Measurements from ENCODE around the gene RBM24.

The RBM24 gene

DNA sequence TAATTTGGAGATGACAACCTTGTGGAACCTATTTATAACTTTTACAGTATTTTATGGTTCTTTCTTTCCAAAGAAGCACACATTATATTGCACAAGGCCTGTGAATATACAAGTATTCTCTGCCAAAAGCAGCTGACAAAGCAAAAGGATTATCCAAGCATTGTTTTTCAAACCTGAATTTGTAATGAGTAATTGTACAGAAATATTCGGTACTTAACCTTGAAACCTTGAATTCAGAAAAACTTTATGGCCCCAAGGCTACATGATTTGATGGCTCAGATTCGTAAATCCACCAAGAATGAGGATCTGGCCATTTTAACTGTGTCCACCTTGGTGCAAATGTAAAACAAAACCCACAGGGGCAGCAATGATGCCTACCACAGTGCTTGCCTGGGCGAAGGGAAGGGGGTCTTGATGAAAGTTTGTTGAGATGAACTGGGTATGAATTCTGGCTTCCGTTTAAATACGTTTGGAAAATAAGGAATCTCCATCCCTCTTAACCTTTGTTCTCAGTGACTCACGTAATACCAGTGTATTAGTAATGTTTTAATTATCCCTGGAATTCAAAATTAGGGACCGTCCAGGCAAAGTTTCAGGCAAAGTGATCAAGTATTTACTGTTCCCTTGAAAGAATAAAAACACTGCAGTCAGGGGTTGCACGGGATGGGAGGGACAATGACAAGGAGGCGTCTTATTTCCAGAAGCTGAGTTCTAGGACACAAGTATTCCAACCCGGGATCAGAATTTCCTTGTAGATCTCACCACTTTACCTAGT is 2.7 kb upstream of the RBM24 start:
- peaks cover 66% of the 10 kb centered on the region for H3K27me3 Mint-ChIP-seq (ENCODE audit: low read depth)
- no peak overlapping the region for H3K27ac Mint-ChIP-seq
- H3K4me1 Mint-ChIP-seq (ENCODE audit: low read depth), result peaks cover 4% of the 10 kb centered on the region
- peaks cover 2% of the 10 kb centered on the region for H3K36me3 Mint-ChIP-seq (ENCODE audit: low read depth)
- H3K9me3 Mint-ChIP-seq, result no peaks in the 10 kb centered on the region
- no peak overlapping the region for H3K4me3 Mint-ChIP-seq

DNA sequence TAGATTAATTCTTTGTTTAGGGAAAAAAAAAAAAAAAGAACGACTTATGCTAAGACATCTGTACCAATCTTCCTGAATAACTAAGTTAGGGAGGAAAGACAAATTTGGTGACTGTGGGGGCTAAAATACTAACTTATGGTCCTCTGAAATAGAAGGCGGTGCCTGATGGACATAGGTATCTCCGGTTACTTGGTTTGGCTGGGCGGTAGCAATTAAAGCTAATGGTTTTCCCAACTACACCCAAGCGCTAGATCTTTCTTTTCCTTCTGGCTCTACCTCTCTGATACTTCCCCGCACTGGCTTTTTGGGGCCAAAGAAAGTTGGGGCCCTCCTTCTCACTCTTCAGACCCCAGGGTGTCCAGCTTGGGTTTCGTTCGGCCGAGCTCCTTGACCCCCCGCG is 1.0 kb upstream of the RBM24 start:
- Mint-ChIP-seq H3K9me3 (no peaks in the 10 kb centered on the region), H3K27me3 (ENCODE audit: low read depth) (peaks cover 75% of the 10 kb centered on the region), H3K36me3 (ENCODE audit: low read depth) (peaks cover 2% of the 10 kb centered on the region), H3K4me3 (no peak overlapping the region), H3K4me1 (ENCODE audit: low read depth) (peaks cover 4% of the 10 kb centered on the region), H3K27ac (no peak overlapping the region)

DNA sequence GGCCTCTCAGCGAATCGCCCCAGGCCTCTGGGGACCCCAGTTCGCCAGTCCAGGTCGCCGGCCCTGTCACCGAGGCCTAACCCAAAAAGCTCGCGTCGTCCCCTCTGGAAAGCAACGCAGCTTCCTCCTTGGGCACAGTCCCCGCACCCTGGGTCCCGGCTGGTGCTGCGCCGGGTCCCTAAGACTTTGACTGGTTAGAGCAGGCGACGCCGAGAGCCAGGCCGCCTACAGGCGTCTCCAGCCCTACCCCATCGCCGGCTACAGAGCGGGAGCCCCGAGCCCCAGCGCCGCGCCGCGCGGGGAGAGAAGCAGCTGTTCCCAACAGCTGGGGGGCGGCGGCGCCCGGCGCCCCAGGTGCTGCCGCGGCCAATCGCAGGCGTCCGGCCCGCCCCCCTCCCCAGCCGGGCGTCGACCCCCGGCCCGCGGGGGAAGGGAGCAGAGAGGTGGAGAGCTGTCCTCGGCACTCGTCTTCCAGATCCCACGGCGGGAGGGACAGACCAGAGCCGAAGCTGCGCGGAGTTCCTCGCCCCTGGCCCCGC is 540 bp upstream of the RBM24 start:
- peaks cover 2% of the 10 kb centered on the region for H3K36me3 Mint-ChIP-seq (ENCODE audit: low read depth)
- no peaks in the 10 kb centered on the region for H3K9me3 Mint-ChIP-seq
- H3K27ac Mint-ChIP-seq, result no peak overlapping the region
- peaks cover 80% of the 10 kb centered on the region for H3K27me3 Mint-ChIP-seq (ENCODE audit: low read depth)
- peaks cover 4% of the 10 kb centered on the region for H3K4me1 Mint-ChIP-seq (ENCODE audit: low read depth)
- no peak overlapping the region for H3K4me3 Mint-ChIP-seq

DNA sequence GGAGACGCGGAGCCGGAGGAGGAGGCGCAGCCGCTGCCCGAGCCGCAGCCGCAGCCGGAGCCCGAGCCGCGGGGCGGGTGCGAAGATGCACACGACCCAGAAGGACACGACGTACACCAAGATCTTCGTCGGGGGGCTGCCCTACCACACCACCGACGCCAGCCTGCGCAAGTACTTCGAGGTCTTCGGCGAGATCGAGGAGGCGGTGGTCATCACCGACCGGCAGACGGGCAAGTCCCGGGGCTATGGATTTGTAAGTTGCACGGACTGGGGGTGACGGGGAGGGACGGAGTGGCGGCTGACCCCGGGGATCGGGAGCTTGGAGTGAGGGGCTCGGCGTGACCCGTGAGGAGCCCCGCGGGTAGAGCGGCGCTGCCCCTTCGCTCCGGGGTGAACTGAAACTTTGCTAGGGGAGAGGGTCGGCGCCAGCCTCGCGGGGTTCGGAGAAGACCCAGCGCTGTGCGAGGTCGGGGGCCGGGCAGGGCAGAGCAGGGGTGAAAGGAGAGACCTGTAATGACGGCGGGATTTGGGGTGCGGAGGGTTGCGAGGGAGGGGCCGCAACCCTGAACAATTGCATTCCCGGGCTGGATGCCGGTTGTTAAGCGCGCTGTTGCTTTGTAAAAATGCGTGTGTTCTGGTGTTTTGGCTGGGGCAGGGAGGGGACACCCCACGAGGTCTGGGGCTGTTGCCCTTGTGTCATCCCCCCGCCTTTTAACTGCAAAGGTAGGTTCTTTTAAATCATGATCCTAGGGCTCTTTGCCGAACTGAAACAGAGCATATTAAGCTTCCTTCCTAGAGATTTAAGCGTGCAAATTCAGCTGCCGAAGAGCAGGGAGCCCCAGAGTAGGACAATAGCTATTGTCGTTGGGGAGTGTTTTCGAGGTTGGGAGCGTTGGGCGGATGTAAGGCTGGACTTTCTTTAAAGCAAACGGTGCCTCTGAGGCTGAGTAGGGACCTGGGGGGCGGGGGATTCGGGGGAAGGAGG is 628 bp downstream of the RBM24 start:
- Mint-ChIP-seq H3K9me3 (no peaks in the 10 kb centered on the region), H3K27me3 (ENCODE audit: low read depth) (peaks cover 76% of the 10 kb centered on the region), H3K27ac (no peak overlapping the region), H3K4me1 (ENCODE audit: low read depth) (peaks cover 4% of the 10 kb centered on the region), H3K36me3 (ENCODE audit: low read depth) (peaks cover 2% of the 10 kb centered on the region), H3K4me3 (peak overlapping the region; percentile 57)

DNA sequence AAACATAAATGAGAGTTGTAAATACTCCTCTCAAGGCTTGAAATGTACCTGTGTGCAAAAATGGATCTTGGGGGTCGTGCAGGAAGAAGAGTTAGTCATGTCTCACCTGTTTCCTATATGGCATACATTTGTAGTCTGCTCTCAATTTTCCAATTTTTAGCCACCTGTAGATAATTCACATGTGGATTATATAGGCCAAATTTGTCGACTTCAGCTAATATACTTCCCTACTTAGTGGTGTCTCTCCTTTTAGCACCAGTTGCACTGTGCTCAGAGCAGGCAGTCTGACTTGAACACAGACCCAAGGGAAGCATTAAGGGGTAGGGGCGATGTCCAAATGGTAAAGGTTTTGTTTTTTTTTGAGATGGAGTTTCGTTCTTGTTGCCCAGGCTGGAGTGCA is 1.9 kb downstream of the RBM24 start:
- no peak overlapping the region for H3K4me3 Mint-ChIP-seq
- H3K4me1 Mint-ChIP-seq (ENCODE audit: low read depth), result peaks cover 4% of the 10 kb centered on the region
- H3K36me3 Mint-ChIP-seq (ENCODE audit: low read depth), result peaks cover 2% of the 10 kb centered on the region
- H3K27ac Mint-ChIP-seq, result no peak overlapping the region
- no peaks in the 10 kb centered on the region for H3K9me3 Mint-ChIP-seq
- H3K27me3 Mint-ChIP-seq (ENCODE audit: low read depth), result peaks cover 64% of the 10 kb centered on the region

DNA sequence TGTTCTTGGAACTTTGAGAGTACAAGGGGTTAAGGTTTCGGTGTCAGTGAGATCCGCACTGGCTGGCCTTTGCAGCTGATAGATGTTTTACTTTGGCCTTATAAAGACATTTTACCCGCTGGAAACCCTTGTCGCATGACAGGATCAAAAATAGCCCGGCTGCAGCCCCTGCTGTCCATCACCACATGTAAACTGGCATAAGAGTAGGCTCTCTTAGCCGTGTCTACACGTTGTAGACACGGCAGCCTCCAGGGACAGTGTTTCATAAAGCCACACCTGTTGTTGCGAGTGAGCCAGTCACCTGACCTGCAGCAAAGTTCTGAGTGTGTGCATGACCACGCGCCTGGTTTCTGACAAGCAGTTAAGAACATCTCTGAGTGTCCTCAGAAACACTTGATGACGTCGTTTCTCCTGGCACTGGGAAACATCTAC is 8.5 kb downstream of the RBM24 start:
- H3K9me3 Mint-ChIP-seq, result no peaks in the 10 kb centered on the region
- H3K27me3 Mint-ChIP-seq (ENCODE audit: low read depth), result peaks cover 8% of the 10 kb centered on the region
- H3K4me3 Mint-ChIP-seq, result no peak overlapping the region
- H3K27ac Mint-ChIP-seq, result no peak overlapping the region
- no peaks in the 10 kb centered on the region for H3K36me3 Mint-ChIP-seq (ENCODE audit: low read depth)
- H3K4me1 Mint-ChIP-seq (ENCODE audit: low read depth), result no peaks in the 10 kb centered on the region

DNA sequence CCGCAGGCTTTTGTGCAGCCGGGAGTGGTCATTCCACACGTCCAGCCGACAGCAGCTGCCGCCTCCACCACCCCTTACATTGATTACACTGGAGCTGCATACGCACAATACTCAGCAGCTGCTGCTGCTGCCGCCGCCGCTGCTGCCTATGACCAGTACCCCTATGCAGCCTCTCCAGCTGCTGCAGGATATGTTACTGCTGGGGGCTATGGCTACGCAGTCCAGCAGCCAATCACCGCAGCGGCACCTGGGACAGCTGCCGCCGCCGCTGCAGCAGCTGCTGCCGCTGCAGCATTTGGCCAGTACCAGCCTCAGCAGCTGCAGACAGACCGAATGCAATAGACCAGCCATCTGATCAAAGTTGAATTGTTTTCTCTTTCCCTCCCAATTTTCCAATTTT is 10.6 kb downstream of the RBM24 start:
- no peaks in the 10 kb centered on the region for H3K36me3 Mint-ChIP-seq (ENCODE audit: low read depth)
- H3K4me1 Mint-ChIP-seq (ENCODE audit: low read depth), result no peaks in the 10 kb centered on the region
- no peaks in the 10 kb centered on the region for H3K9me3 Mint-ChIP-seq
- H3K27me3 Mint-ChIP-seq (ENCODE audit: low read depth), result no peaks in the 10 kb centered on the region
- no peak overlapping the region for H3K4me3 Mint-ChIP-seq
- no peak overlapping the region for H3K27ac Mint-ChIP-seq

DNA sequence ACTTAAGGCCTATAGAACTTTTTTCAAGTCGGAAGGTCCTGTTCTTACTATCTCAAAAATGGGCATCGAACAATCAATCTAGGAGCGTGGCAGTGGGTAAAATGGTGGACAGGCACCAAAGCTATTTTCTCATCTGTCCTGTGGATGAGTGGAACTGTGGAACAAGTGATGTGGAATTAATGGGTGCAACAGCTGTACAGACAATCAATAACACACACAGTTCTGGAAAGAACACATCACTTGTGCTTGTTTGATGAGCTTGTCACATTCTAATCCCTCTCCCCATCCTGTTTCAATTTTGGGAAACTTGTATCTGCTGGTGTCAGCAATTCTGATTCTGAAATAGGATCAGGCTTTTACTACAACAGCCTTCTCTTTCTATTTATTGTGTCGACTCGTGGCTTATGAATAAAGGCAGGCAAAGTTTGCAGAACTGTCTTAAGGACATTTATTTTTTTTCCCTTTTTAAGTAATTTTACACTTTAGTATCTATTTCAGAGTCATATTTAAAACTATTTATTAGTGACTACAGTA is 11.5 kb downstream of the RBM24 start:
- no peaks in the 10 kb centered on the region for H3K9me3 Mint-ChIP-seq

DNA sequence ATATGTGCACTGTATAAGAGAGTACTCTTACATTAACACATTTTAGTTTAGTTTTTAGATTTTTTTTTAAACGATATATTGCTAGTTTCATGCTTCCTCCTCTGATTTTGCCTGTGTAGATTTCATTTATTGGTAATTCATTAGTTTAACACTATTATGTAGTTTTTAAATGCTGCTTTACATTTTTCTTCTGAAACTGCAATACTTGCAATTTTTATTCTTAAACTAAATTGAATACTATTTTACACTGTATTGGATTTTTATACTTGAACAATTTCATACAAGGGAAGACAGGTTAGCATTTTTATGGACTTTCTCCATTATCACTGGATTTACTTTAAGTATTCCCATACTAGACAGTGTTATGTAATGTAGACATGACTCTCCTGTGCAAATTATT is 12.2 kb downstream of the RBM24 start:
- no peaks in the 10 kb centered on the region for H3K9me3 Mint-ChIP-seq
- H3K4me1 Mint-ChIP-seq (ENCODE audit: low read depth), result no peaks in the 10 kb centered on the region
- H3K27ac Mint-ChIP-seq, result no peak overlapping the region
- no peaks in the 10 kb centered on the region for H3K27me3 Mint-ChIP-seq (ENCODE audit: low read depth)
- H3K4me3 Mint-ChIP-seq, result no peak overlapping the region
- H3K36me3 Mint-ChIP-seq (ENCODE audit: low read depth), result no peaks in the 10 kb centered on the region

More for the DNA sequence above, 11.5 kb downstream of the RBM24 start:
- Mint-ChIP-seq H3K27me3 (ENCODE audit: low read depth) (no peaks in the 10 kb centered on the region), H3K4me1 (ENCODE audit: low read depth) (no peaks in the 10 kb centered on the region), H3K27ac (no peak overlapping the region), H3K4me3 (no peak overlapping the region), H3K36me3 (ENCODE audit: low read depth) (no peaks in the 10 kb centered on the region)

DNA sequence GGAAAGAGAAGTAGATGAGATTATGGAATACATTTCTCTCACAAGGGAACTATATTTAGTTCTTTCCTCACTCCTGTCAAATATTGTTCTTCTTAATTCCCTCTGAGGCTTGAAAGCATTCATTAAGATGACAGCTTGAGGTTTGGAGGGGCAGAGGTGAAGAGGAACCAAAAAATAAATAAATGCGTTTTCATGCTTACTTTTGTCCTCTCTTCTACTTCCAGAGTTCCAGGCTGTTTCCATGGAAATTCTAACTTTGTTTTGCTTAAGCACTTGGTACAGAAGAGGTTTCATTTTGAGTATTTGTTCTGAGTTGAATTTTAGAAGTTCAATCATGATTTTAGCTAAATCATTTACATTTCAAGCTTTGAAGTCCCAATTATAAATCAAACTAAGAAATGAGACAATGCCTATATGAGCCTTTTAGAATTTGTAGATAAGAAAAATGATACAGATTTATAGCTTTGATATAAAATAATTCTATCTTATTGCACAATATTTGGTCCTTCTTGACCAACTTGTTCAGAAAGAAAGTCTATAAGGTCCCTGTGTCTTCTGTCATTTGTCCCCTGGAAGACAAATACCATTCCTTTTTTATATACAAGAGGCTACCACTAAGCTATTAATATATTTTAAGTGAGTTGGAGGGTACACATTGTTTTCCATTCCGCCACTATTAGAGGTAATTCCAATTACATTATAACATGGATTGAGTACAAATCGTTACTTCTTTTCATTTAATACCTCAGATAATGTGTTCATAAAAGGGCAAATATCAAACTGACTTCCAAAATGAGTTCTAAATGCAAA is 16.3 kb downstream of the RBM24 start:
- Mint-ChIP-seq H3K4me1 (ENCODE audit: low read depth) (no peaks in the 10 kb centered on the region), H3K27me3 (ENCODE audit: low read depth) (no peaks in the 10 kb centered on the region), H3K9me3 (no peaks in the 10 kb centered on the region), H3K27ac (no peak overlapping the region), H3K36me3 (ENCODE audit: low read depth) (no peaks in the 10 kb centered on the region), H3K4me3 (no peak overlapping the region)

DNA sequence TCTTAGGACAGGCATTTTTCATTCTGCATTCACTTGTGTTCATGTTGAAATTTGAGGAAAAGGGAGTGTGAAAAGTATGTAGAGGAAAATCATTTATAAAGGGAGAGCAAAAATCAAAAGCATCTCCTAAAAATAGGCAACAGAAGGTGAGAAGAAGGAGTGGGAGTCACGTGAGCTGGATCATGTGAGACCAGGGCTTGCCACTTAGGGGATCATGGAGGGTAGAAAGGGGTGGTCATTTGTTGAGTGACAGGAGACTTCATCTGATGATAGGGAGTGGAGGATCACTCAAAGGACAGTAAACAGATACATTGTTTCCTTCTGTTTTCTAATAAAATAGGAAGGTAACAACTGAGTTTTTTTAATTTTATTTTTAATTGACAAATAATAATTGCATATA is 17.1 kb downstream of the RBM24 start:
- H3K36me3 Mint-ChIP-seq (ENCODE audit: low read depth), result no peaks in the 10 kb centered on the region
- no peak overlapping the region for H3K27ac Mint-ChIP-seq
- no peaks in the 10 kb centered on the region for H3K4me1 Mint-ChIP-seq (ENCODE audit: low read depth)
- no peaks in the 10 kb centered on the region for H3K9me3 Mint-ChIP-seq
- no peak overlapping the region for H3K4me3 Mint-ChIP-seq
- H3K27me3 Mint-ChIP-seq (ENCODE audit: low read depth), result no peaks in the 10 kb centered on the region

DNA sequence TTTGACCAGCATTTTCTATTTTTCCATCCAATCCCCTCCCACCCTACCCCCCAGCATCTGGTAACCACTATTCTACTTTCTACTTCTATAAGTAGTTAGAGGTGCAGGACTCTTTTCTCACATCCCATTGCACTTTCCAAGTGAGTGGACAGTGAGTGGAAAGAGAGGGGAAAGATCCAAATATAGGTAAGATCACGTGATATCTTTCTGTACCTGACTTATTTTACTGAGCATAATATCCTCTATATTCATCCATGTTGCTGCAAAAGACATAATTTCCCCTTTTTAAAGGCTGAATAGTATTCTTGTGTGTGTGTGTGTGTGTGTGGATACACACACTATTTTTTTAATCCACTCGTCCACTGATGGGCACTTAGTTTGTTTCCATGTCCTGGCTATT is 18.1 kb downstream of the RBM24 start:
- Mint-ChIP-seq H3K4me3 (no peak overlapping the region), H3K4me1 (ENCODE audit: low read depth) (no peaks in the 10 kb centered on the region), H3K36me3 (ENCODE audit: low read depth) (no peaks in the 10 kb centered on the region), H3K27me3 (ENCODE audit: low read depth) (no peaks in the 10 kb centered on the region), H3K27ac (no peak overlapping the region), H3K9me3 (no peaks in the 10 kb centered on the region)

DNA sequence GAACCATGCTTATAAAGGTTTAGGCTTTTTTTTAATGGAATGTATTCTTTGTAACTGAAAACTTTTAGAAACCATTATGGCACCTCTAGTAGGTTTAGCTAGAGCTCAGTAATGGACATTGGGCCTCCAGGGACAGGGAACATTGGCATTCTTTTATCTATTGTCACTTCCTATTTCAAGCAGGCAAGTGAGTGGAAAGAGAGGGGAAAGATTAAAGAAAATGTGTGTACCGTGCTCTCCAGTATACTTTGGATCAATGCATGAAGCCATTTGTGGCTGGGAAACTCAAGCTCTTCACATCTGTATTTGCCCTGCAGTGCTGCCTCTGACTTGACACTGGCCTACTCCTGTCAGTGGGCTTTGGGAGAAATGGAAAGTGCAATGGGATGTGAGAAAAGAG is 18.6 kb downstream of the RBM24 start:
- H3K4me1 Mint-ChIP-seq (ENCODE audit: low read depth), result no peaks in the 10 kb centered on the region
- no peaks in the 10 kb centered on the region for H3K9me3 Mint-ChIP-seq
- H3K27ac Mint-ChIP-seq, result no peak overlapping the region
- no peaks in the 10 kb centered on the region for H3K36me3 Mint-ChIP-seq (ENCODE audit: low read depth)
- no peak overlapping the region for H3K4me3 Mint-ChIP-seq
- H3K27me3 Mint-ChIP-seq (ENCODE audit: low read depth), result no peaks in the 10 kb centered on the region

DNA sequence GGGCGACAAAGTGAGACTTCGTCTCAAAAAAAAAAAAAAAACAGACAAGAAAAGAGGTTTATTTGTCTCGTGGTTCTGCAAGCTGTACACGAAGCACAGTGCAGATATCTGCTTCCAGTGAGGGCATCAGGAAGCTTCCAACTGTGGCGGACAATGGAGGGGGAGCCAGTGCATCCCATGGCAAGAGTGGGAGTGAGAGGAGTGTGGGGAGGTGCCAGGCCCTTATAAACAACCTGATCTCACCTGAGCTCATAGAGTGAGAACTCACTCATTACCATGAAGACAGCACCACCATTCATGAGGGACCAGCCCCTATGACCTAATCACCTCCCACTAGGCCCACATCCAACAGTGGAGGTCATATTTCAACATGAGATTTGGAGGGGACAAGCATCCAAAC is 19.5 kb downstream of the RBM24 start:
- Mint-ChIP-seq H3K36me3 (ENCODE audit: low read depth) (no peaks in the 10 kb centered on the region), H3K27ac (no peak overlapping the region), H3K9me3 (no peaks in the 10 kb centered on the region), H3K4me3 (no peak overlapping the region), H3K4me1 (ENCODE audit: low read depth) (no peaks in the 10 kb centered on the region), H3K27me3 (ENCODE audit: low read depth) (no peaks in the 10 kb centered on the region)
